NCI-H146 treated with DMSO at 0.1 percent for 48 hours (cell line): ENCODE results near the gene LRRTM2.

ENCODE experiments used
- DNase-seq: peaks from one replicate; lab custom pipeline; 2025; ENCODE audit not compliant: unreplicated experiment; lab: John Stamatoyannopoulos, UW

LRRTM2 gene

DNA sequence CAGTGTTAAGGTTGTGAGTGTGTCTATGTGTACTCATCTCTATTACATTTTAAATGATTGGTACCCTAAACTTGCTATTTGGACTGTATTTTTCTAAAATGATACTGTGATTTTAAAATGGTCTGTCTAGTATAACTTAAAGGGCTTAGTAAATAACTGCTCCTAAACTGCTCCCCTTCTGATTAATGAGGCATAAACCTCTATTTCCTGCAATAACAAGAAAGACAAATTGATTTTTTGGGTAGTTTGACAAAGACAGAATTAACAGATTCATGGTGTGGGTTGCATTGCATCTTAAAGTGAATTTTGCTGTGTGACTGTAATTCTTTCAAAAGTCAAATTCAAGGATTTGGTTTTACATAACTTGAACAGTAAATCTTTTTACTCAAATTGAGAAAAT is 8.1 kb upstream of the LRRTM2 start:
- DNase-seq, result no peak

DNA sequence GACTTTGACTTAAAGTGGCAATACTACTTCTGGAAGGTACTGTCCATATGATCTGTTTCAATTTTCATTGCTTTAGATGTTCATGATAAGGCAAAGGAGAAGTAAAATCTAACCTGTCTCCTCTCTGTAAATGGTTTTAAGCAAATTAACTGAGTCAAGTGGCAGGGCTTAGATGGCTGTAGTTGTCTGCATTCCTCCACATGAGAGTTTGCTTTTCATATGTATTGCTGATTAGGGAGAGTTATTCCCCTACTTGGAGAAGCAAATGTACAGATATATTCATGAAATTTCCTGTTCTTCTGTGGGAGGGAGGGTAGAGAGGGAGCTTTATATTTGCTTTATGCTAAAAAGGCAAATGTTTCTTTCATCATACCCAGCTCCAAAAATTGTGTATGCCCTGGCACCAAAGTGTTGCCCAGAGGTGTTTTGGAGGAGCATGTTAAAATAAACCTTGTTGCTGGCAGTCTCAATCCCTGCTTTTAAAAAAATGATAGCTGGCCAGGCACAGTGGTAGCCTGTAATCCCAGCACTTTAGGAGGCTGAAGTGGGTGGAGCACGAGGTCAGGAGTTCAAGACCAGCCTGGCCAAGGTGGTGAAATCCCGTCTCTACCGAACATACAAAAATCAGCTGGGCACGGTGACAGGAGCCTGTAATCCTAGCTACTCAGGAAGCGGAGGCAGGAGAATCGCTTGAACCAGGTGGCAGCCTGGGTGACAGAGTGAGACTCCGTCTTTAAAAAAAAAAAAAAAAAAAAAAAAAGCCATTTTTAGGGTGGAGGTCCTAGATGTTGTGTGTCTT is 3.5 kb upstream of the LRRTM2 start:
- no peak for DNase-seq

DNA sequence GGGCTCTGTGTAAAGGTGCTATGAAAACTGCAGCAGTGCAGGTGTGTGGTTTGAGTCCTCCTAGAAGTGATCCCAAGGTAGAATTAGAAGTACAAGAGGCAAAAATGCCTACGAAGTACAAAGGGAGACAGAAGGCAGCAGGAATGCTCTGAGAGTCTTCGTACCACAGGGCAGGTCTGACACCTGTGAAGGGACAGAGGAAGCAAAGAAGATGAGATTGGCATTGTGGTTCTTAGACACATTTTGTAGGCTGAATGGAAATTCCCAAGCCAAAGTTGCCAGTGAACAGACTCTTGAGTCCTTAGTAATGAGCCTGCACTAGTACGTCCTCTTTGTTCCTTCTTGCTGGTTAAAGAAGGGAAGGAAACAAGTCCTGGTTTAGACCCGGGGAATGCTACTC is 1.7 kb upstream of the LRRTM2 start:
- no peak for DNase-seq

DNA sequence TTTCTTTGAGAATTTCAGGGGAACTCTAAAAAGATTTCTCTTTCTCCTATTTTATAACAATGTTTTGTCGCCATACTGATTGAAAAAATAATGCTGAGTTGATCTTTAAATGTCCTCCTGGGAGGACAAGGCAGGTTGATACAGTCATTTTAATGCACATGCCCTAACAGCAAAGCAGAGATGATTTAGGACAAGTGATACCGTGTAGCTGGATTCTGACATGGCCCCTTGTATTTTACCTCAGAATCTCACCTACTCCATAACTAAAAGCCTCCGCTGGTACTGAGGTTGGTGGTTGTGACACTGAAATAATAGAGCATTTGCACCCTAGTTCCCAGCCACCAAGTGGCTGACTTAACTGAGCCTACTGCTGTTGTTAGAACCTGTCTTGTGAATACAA is 811 bp upstream of the LRRTM2 start:
- DNase-seq, result no peak

DNA sequence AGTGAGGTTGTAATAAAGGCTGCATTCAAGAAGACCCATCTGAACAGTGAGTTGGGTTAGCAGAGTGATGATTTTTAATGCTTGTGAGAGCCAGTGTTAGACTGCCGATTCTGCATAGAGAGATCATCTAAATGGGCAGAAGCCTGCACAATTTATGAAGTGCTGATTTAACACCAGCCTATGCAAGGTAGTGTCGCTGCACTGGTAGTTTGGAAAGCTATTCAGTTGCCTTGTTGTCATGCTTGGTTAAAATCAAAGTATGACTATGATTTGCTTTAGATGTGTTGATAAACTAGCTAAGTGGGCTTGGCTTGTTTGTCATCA is 379 bp upstream of the LRRTM2 start:
- no peak for DNase-seq

DNA sequence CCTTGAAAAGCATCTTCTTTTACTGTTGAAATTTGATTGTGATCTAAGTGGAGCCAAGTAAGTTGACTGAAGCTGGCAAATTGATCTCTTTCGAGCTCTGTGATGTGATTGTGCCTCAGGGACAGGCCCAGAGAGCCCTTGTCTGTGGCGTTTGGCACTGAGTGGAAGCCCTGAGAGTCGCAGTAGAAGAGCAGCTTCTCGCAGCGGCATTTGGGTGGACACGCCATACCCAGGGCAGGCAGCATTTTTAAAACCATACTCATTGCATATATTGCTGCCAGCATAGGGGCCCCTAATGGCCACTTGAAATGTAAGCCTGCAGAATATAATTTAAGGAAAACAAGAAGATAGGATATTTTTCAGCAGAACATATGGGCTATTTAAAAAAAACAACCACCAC is 894 bp downstream of the LRRTM2 start:
- DNase-seq, result no peak

DNA sequence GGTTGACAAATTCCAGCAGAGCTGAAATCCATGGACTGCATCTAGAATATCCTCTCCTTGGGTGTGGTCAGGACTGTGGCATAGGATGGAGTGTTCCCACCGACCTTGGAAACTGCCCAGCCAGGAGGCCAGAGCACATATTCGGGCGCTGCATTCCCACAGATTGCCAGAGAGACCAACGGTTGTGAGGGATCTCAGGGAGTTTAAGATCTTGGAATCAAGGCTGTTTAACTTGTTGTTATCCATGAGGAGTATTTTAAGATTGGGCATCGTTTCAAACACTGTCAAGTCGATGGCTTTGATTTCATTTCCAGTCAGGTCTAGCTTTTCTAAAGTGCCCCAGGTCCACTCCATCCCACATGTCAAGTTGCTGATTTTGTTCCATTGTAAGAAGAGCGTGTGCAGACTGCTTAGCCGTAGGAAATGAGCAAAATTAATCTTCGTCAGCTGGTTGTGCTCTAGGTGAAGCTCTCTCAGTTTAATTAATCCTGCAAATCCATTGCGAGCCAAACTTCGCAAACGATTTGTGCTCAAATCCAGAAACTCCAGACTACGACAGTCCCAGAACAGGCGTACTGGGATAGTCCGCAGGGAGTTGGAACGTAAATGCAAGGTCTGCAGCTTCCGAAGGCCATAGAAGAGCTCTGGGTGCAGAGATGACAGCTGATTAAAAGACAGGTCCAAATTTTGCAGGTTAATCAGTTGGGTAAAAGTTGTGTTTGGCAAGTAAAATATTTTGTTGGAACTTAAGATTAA is 1.5 kb downstream of the LRRTM2 start:
- no peak for DNase-seq

DNA sequence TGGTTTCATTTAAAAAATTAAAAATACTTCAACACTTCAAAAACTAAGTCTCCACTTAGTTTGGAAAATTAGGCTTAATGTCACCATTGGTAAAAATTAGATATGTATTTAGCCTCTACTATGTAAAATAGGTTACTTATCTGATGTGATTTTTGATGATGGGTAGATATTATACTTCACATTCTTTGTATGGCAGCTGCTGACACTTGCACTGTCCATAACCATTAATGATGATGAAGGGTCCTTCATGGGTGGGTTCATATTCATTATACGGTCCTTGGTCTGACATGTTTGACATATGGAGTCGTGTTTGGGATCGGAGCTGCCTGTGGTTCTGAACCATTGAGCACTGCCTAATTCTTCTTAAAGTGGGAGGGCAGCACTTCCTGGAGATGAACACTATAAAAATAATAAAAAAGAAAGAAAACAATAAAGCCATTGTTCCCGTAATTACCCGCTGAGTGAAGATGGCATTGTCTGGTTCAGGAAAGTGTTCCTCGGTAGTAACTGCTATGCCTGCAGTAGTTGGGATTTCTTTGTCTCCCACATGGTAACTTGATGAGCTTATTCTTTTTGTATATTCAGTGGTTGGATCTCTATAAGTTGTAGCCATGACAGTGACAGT is 2.2 kb downstream of the LRRTM2 start:
- no peak for DNase-seq

DNA sequence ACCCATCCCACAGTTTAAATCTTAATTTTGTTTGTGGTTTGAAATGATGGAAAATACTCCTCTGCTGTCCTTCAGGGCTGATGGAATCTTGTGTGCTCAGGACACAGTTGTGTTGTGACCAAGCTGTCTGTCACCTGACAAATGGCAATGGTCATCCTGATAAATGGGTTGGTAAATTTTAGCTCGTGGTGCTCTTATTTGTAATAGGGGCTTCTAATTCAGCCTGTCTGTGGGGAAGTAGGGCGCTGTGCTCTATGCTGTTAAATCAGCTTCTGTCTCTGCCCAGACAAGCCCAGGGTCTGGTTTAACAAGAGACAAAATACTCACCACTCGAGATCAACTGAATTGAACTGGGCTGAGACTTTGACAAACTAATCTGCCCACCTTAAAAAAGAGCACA is 4.5 kb downstream of the LRRTM2 start:
- no peak for DNase-seq

DNA sequence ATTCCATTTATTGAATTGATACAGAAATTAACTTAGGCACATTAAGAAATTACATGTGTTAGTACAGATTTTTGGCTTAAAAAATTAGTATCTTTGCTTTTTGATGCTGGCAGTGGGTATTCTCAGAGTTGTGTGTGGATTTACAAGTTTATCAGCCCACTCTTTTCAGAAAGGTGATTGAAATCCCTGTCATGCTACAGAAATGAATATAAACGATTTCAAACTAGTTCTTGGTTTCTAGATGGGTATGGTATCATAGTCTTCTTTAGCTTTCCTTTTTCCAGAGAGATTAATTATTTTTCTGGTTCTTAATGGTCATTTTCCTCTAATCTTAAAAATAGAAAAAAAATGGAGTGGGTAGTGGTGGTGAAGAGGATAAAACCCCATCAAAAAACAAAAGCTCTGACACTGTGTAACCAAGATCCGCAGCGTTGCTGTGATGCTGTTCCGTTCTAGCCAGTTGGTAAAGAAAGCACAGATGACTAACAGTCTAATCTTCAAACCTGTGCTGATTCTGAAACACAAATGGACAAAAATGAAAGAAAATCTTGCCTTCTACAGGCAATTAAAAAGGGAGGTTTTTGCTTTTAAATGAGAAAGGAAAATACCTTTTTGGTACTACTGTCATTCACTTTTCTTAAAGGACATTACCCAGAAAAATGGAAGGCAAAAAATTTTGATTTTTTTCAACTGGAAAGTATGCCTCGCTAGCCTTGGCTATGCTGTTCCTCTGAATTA is 5.2 kb downstream of the LRRTM2 start:
- no peak for DNase-seq

DNA sequence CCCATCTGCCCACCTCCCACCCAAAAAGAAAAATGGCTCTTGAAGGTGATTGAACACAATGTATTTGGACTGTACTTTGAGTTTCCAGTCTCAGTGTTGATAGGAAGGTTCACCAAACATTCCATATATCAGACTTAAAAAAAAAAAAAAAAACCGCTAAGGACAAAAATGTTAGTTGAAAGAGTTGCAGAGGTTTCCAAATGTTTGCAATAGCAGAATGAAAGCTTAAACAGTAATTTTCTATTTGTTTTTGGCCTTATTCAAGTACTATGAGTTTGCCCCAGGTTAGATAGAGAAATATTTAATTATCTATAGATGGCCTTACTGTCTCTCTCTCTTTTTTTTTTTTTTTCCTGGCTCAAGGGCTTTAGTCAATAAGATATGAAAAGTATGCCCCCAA is 6.1 kb downstream of the LRRTM2 start:
- DNase-seq, result no peak

DNA sequence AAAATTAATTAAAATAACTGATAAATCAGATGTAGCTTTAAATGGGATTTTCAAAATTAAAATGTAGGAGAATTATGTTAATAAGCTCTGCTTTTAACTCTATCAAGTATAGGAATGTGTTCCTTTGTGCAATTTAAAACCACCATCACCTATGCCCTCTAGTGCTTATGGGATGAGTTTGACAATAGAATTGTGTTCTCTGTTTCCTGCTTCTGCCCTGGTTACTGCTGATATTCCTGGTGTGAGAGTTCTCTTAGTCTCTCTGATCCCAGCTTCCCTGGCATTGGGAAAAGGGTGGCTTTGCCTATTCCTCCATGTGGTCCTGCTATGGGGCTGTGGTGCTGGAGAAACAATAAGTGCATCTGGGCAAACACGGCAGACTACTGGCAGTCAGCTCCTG is 8.1 kb downstream of the LRRTM2 start:
- no peak for DNase-seq

DNA sequence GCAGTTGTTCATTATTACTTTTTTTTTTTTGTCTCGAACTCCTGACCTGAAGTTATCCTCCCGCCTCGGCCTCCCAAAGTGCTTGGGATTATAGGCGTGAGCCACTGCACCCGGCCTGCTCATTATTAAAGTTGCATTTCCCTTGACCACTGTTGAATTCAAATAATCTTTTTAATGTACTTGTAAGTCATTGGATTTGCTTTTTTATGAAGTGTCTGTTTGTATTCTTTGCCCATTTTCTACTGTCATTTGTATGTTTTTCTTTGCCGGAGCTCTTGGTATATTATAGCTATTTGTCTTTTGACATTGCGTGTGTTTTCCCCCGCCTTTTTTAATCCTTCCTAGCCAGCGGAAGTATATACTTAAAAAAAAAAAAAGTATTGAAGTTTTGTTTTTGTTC is 22.0 kb downstream of the LRRTM2 start:
- DNase-seq, result no peak

DNA sequence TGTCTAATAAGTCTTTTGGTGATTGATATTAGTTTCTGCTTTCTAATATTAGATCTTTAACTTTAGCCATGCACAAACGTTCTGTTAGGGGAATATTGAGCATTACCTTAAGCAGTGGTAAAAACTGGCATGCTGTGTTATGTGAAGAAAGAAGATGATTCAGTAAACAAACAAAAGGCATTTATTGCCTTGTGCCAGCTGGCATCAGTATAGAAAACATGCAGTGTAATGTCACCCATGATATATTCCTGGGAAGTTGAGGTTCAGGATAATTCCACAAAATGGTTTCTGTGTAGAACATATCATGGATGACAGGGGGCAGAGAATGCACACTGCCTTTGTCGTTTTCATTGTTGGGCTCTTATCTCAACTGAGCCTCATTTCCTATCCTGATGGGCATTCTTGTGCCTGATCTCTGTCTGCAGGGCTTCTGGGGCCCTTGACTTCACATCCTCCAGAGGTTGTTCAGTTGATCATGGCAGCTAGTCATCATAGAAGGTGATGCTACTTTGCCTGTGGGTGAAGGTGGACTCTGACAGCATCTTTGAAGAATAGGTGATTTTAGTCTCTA is 24.2 kb downstream of the LRRTM2 start:
- no peak for DNase-seq

DNA sequence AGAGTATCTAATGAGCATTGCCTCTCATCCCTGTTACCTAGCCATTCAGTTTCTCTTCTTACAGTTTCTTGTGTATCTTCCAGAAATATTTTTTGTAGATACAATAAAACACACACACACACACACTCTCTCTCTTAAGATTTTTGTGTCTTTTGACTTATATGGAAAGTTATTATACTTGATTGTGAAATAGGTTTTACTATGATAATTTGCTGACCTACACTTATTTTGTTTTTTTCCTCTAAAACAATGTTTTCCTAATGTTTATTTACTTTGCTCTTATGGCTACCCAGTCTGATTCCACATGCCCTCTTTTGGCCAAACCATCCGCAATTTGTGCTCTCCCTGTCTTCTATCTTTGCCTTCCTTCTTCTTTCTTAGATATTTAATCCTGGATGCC is 25.3 kb downstream of the LRRTM2 start:
- DNase-seq, result no peak

DNA sequence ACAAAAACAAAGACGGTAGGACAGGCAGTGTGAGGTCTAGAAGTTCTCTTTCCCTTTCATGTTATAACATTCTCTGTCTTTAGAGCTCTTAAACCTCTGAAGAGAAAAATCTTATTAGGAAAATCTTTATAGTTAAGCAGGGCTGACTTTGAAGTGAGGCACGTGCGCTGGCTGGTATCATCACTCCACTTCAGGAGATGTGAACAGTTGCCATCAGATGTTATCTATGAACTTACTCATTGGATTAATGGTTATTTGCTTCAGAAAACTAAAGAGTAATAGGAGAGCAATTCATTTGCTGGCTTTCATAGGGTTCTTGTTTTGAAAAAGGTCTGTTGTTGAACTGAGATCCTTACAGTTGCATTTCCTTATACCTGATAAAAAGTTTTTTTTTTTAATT is 25.7 kb downstream of the LRRTM2 start:
- DNase-seq, result no peak

DNA sequence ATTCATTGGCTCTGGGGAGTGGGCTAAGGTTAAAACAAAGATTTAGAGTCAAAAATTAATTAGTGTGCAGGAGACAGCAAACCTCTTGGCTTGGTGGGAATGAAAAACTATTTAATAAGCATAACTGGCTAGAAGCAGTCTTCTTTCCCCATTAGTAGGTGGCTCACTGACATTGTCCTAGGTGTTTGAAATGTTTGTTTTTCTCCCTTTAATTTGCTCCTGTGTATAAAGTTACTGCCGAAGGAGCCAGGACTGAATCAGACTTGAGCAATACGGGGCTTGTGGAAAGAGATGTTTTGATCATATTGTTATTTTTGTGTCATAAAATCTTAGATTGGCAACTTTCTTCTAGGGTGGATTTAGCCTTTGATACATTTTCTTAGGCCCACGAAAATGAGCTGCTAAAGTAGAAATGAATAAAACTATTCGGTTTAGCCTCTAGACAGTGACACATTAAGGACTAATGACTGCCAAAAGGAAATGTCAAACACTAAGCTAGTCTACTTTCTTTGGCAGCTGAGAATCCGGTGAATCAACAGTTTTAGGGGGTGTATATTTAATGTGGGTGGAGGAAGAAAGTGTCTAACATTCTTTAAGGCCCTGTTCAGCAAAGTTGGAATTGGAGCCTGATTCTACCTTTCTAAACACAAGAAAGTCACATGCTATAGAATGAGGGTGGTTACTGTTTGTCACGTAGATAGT is 30.2 kb downstream of the LRRTM2 start:
- DNase-seq, result no peak

DNA sequence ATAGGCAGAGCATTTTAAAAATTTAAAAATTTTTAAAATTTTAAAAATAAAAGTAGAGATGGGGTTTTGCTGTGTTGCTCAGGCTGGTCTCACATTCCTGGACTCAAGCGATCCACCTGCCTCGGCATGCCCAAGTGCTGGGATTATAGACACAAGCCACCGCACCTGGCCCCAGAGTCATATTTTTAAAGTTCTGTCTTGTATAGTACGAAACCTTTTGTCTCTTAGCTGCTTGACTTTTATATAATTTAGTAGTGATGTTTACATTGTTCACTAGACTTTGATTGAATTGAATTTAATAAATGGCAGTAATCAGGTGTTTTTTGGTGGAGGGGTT is 31.0 kb downstream of the LRRTM2 start:
- DNase-seq, result no peak

DNA sequence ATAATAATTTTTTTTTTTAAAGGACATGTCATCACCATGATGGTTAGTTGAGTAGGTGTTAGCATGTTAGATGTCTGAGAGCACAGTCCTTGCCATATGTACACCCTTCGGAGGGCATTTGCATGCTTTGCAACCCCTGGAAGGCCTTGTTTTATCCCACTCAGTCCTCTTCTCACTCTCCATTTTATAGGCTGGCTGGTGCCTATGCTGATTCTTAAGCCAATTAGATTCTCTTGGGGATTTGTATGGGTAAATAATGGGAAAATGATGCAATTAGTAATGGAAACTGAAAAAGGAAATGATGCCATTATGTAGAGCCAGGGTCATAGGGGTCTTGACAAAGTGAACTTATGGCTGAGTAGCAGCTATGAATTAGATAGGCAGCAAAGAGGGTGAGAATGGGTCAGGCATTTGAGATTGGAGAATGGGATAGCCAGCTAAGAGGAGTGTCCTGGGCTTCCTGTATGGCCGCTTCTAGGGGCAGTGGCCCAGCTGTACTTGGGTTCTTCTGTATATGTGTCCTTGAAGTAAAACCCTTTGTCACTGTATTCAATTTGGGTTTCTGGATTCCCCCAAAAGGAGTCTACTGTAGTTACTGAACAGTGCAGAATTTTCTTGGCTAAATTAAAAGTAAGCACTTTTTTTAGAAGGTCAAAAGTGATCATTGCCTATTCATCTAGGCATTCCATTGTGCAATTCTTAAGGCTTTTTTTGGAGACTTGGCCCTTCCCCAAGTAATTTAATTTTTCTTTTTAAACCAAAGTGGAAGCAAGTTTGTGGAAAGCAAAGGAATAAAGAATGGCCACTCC is 31.6 kb downstream of the LRRTM2 start:
- no peak for DNase-seq

DNA sequence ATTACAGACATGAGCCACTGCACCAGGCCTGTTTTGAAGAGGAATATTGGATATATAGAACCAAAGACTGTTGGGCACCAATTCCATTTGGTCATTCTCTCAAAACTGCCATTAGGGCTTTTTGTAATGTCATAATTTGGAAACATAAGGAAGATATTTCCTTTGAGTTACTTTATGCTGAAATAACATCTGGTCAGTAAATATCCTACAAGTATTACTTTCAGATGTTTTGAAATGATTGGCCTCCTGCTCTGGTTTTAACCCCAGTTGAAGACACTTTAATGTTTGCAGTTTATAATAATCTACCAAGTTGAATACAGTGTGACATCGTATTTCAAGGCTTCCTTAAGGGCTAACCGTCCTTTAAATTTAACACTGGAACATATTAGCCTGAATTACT is 33.6 kb downstream of the LRRTM2 start:
- no peak for DNase-seq
